IMR-90 (cell line): ENCODE results near the gene NR2F1. TPM values are rescaled to one million over a fixed set of nuclear protein-coding genes. Genes with fewer than 3 reads are reported as not detected.

Source experiments
- ATAC-seq: fragments of 200-7000 bp; cut with Tn5 transposase; 2 replicates; pipeline ENCODE4 v1.9.1; 2020; ENCODE audit warnings: low read depth, mild to moderate bottlenecking, moderate library complexity
- BruUV-seq: library from RNA; stranded (reverse); fragments of 400-500 nt; replicated peaks from 2 replicates; lab custom pipeline; 2021; lab: Mats Ljungman, UMichigan
- CTCF ChIA-PET: fragments of 300-600 bp; formaldehyde crosslinking; extraction: SDS; loops from one replicate; lab custom pipeline; 2021; ENCODE audit warnings: antibody characterized with exemption; lab: Yijun Ruan, JAX
- POLR2A ChIA-PET: fragments of 300-600 bp; sonication (Branson Sonifier 250); formaldehyde crosslinking; loops from one replicate; lab custom pipeline; 2022; ENCODE audit warnings: antibody characterized with exemption; ENCODE audit not compliant: unreplicated experiment; lab: Charles Lee
- DNase-seq: peaks from one replicate; pipeline ENCODE4 v3.0.0; 2013
- H2AFZ ChIP-seq: replicated peaks from 2 replicates; pipeline ENCODE3; 2013; ENCODE audit warnings: low read length, mild to moderate bottlenecking; ENCODE audit not compliant: poor library complexity
- H2AK5ac ChIP-seq: 2 replicates; pipeline ENCODE4 v1.6.1; 2013; ENCODE audit warnings: low read depth, low read length, inconsistent platforms
- H2AK9ac ChIP-seq: replicated peaks from 2 replicates; pipeline ENCODE3; 2013; ENCODE audit warnings: mild to moderate bottlenecking, low read depth, low read length, moderate library complexity; ENCODE audit not compliant: poor library complexity
- H2BK120ac ChIP-seq: 2 replicates; pipeline ENCODE4 v1.6.1; 2013; ENCODE audit warnings: low read depth, low read length, inconsistent platforms
- H2BK15ac ChIP-seq: 3 replicates; pipeline ENCODE4 v1.6.1; 2013; ENCODE audit warnings: low read depth, low read length, inconsistent platforms
- H2BK20ac ChIP-seq: 2 replicates; pipeline ENCODE4 v1.6.1; 2013; ENCODE audit warnings: low read depth, mild to moderate bottlenecking, inconsistent platforms, low read length, moderate library complexity
- H2BK5ac ChIP-seq: 2 replicates; pipeline ENCODE4 v1.6.1; 2013; ENCODE audit warnings: mild to moderate bottlenecking, low read depth, low read length, inconsistent platforms; ENCODE audit not compliant: poor library complexity, severe bottlenecking
- H3K14ac ChIP-seq: replicated peaks from 2 replicates; pipeline ENCODE4 v1.6.1; 2013; ENCODE audit warnings: low read depth, low read length, inconsistent platforms
- H3K18ac ChIP-seq: 2 replicates; pipeline ENCODE4 v1.6.1; 2013; ENCODE audit warnings: low read depth, low read length, control low read depth
- H3K23ac ChIP-seq: 2 replicates; pipeline ENCODE4 v1.6.1; 2013; ENCODE audit warnings: low read depth, low read length, inconsistent platforms
- H3K27ac ChIP-seq: 2 replicates; pipeline ENCODE4 v1.5.1; 2013; ENCODE audit warnings: mild to moderate bottlenecking, control low read depth, low read length; ENCODE audit not compliant: insufficient read depth
- H3K27me3 ChIP-seq: 2 replicates; pipeline ENCODE4 v1.6.1; 2013; ENCODE audit warnings: low read length; ENCODE audit not compliant: control insufficient read depth, insufficient read depth
- H3K36me3 ChIP-seq: 2 replicates; pipeline ENCODE4 v1.6.1; 2013; ENCODE audit warnings: low read length, mixed read lengths; ENCODE audit not compliant: control insufficient read depth, insufficient read depth
- H3K4ac ChIP-seq: 2 replicates; pipeline ENCODE4 v1.6.1; 2013; ENCODE audit warnings: low read depth, low read length, inconsistent platforms
- H3K4me1 ChIP-seq: 2 replicates; pipeline ENCODE4 v1.6.1; 2013; ENCODE audit warnings: low read length, mixed read lengths; ENCODE audit not compliant: control insufficient read depth, insufficient read depth
- H3K4me2 ChIP-seq: 2 replicates; pipeline ENCODE4 v1.6.1; 2013; ENCODE audit warnings: low read depth, mild to moderate bottlenecking, control low read depth, low read length, moderate library complexity
- H3K4me3 ChIP-seq: 2 replicates; pipeline ENCODE4 v1.5.1; 2013; ENCODE audit warnings: low read depth, mild to moderate bottlenecking, control low read depth, low read length, moderate library complexity; ENCODE audit not compliant: insufficient read depth
- H3K56ac ChIP-seq: 2 replicates; pipeline ENCODE4 v1.6.1; 2013; ENCODE audit warnings: low read length, inconsistent platforms; ENCODE audit not compliant: insufficient read depth; ENCODE audit errors: extremely low read depth
- H3K79me1 ChIP-seq, 2 experiments: 2 replicates each; pipeline ENCODE4 v1.6.1; 2013; ENCODE audit warnings: low read length in 2 of 2, inconsistent platforms in 1 of 2, low read depth in 1 of 2
- H3K9ac ChIP-seq: 2 replicates; pipeline ENCODE4 v1.6.1; 2013; ENCODE audit warnings: low read depth, low read length, control low read depth
- H3K9me1 ChIP-seq: 2 replicates; pipeline ENCODE4 v1.6.1; 2013; ENCODE audit warnings: low read length, inconsistent platforms; ENCODE audit not compliant: insufficient read depth
- H3K9me3 ChIP-seq: 2 replicates; pipeline ENCODE4 v1.6.1; 2013; ENCODE audit warnings: low read length; ENCODE audit not compliant: control insufficient read depth, insufficient read depth
- H4K20me1 ChIP-seq: 2 replicates; pipeline ENCODE4 v1.6.1; 2013; ENCODE audit warnings: low read length, inconsistent platforms; ENCODE audit not compliant: insufficient read depth
- H4K5ac ChIP-seq: 2 replicates; pipeline ENCODE4 v1.6.1; 2013; ENCODE audit warnings: mild to moderate bottlenecking, low read depth, low read length, control low read depth
- H4K8ac ChIP-seq, 2 experiments: 2 replicates each; pipeline ENCODE4 v1.6.1; 2013; ENCODE audit warnings: low read depth in 2 of 2, low read length in 2 of 2, control low read depth in 1 of 2, inconsistent platforms in 1 of 2
- H4K91ac ChIP-seq: 2 replicates; pipeline ENCODE4 v1.6.1; 2013; ENCODE audit warnings: low read depth, low read length, inconsistent platforms; ENCODE audit not compliant: insufficient read depth
- BHLHE40 ChIP-seq: fragments of 150-350 bp; IDR thresholded peaks from 2 replicates; pipeline ENCODE4 v1.6.1; 2016; ENCODE audit warnings: mild to moderate bottlenecking, low read depth, low read length
- CHD1 ChIP-seq: IDR thresholded peaks from 2 replicates; pipeline ENCODE4 v1.6.1; 2012; ENCODE audit warnings: low read depth, low read length, improper control_type of control experiment
- RAD21 ChIP-seq: IDR thresholded peaks from 2 replicates; pipeline ENCODE4 v1.6.1; 2012; ENCODE audit warnings: low read length, improper control_type of control experiment
- SMC3 ChIP-seq: fragments of 150-350 bp; IDR thresholded peaks from 2 replicates; pipeline ENCODE4 v1.6.1; 2016; ENCODE audit warnings: low read depth, mild to moderate bottlenecking, antibody characterized with exemption, low read length, moderate library complexity
- USF2 ChIP-seq: fragments of 150-350 bp; IDR thresholded peaks from 2 replicates; pipeline ENCODE4 v1.6.1; 2017; ENCODE audit warnings: mild to moderate bottlenecking, antibody characterized with exemption, low read length, low read depth
- WGBS, 2 experiments: methylation state at CpG; one replicate each; pipeline versions ENCODE4 v1.1.5 to v1.1.7; 2013; ENCODE audit warnings: missing lambda C conversion rate in 2 of 2; ENCODE audit not compliant: insufficient read length in 1 of 2; ENCODE audit errors: extremely low coverage in 2 of 2; 5-methylcytosine and 5-hydroxymethylcytosine counted together
- dilution Hi-C: fragments of 300-500 bp; cut with HindIII; formaldehyde crosslinking; loops from one replicate; pipeline ENCODE4 v1.14.3; 2018; ENCODE audit warnings: low sequenced_read_pairs; ENCODE audit not compliant: unreplicated experiment
- in situ Hi-C: fragments of 300-500 bp; cut with MboI; formaldehyde crosslinking; loops from 3 replicates; pipeline ENCODE4 v1.14.3; 2019; ENCODE audit warnings: low sequenced_read_pairs, inconsistent platforms, mixed read lengths
- intact Hi-C: fragments of 100-400 bp; cut with micrococcal nuclease; formaldehyde crosslinking; loops from 2 replicates; pipeline ENCODE4 v1.10.0; 2022
- polyA plus RNA-seq, 3 experiments: library from polyadenylated mRNA; depleted of rRNA; stranded (reverse); fragments of >200 nt; gene quantifications; 2 replicates each; pipeline ENCODE4 v1.2.3, GENCODE V29; 2012; ENCODE audit warnings: low replicate concordance in 1 of 3
- total RNA-seq: library from RNA; depleted of rRNA; stranded (reverse); fragments of >200 nt; gene quantifications from 2 replicates; pipeline ENCODE4 v1.2.3, GENCODE V29; 2012

Gene NR2F1
- total and polyA plus RNA-seq, 2 of the 4 experiments (the other 2 are of a cell fraction), result 19.0 to 160 TPM

DNA sequence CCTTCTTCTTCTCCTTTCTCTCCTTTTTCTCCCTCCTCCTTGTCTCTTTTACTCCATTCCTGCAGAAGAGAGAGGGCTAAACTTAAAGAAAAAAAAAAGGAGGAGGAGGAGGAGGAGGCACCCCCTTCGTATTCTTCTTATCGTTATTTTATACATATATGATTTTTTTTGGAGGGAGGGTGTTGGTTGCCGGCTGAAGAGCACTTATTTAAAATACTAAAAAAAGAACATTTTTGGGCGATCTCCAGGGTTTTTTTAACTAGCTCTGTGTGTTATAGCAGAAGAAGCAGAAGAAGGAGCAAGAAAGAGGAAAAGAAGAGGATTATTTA, 381 bp downstream of the NR2F1 start:
- Histone ChIP-seq H3K79me1 (peaks cover 5 to 17% of the 10 kb centered on the region in 2 experiments; a peak in 3 of 4 replicates), H2BK20ac (no peak overlapping the region), H2AFZ (no peak overlapping the region), H3K27ac (peak overlapping the region; percentile 97; the same call in 1 of the 2 replicates), H3K9ac (peak overlapping the region; percentile 96), H3K9me3 (no peaks in the 10 kb centered on the region), H2BK120ac (peak overlapping the region; percentile 46; the same call in 1 of the 2 replicates), H2AK9ac (no peak overlapping the region), H4K20me1 (no peaks in the 10 kb centered on the region; the same call in 1 of the 2 replicates), H3K9me1 (no peaks in the 10 kb centered on the region), H3K4me2 (peak overlapping the region; percentile 51), H3K27me3 (no peaks in the 10 kb centered on the region), H3K4me3 (peak overlapping the region; percentile 99), H3K4ac (peak overlapping the region; percentile 76; the same call in 1 of the 2 replicates), H3K18ac (peak overlapping the region; percentile 76), H2BK15ac (peak overlapping the region; percentile 16; the same call in 1 of the 3 replicates), H4K5ac (no peak overlapping the region; the same call in 1 of the 2 replicates), H3K14ac (peak overlapping the region; percentile 71; the same call in 1 of the 2 replicates), H3K56ac (peak overlapping the region; percentile 79), H4K8ac (no peak overlapping the region; a peak in 1 of 4 replicates), H2AK5ac (no peak overlapping the region), H3K4me1 (no peaks in the 10 kb centered on the region), H2BK5ac (peak overlapping the region; percentile 92), H4K91ac (no peak overlapping the region), H3K23ac (peak overlapping the region; percentile 34; the same call in 1 of the 2 replicates), H3K36me3 (peaks cover 15% of the 10 kb centered on the region)
- POLR2A ChIA-PET, result interaction anchor here (0.6 to 1.0 kb wide), 7 partner anchors 18 to 655 kb away, joined by 3 to 14 read pairs (median 8); no protein-coding TSS in a partner anchor
- TSS peak; percentile 94 for BruUV-seq
- dilution Hi-C loops, result no loop called here
- intact Hi-C loops, result loop anchor here (2.0 to 10.0 kb wide), 8 partner anchors 217 to 1154 kb away; no protein-coding TSS in a partner anchor
- in situ Hi-C loops, result loop anchor here (10.0 to 25.0 kb wide), 4 partner anchors 331 to 1271 kb away; no protein-coding TSS in a partner anchor
- TF ChIP-seq SMC3 (no peak), RAD21 (no peak), USF2 (no peak), CHD1 (no peak), BHLHE40 (no peak)
- ATAC-seq, result no peak
- DNase-seq, result peak; percentile 53
- no CpG with 5 or more reads among the region's 4 CpGs for WGBS, 2 experiments
- CTCF ChIA-PET, result interaction anchor here (0.9 to 1.7 kb wide), 2 partner anchors 24 to 218 kb away, joined by 3 to 10 read pairs; no protein-coding TSS in a partner anchor
